Neural progenitor cell (in vitro differentiated cells): ENCODE results near the gene HKDC1.

Experiments used
- EZH2 ChIP-seq: fragments of 200-600 bp; sonication (generic); IDR thresholded peaks from 2 replicates; pipeline ENCODE4 v1.6.1; 2017; ENCODE audit warnings: antibody characterized with exemption, mild to moderate bottlenecking, moderate library complexity
- EZH2phosphoT487 ChIP-seq: fragments of 200-600 bp; sonication (generic); IDR thresholded peaks from 2 replicates; pipeline ENCODE4 v1.6.1; 2017; ENCODE audit warnings: antibody characterized with exemption
- TF ChIP-seq, protein P1 (sequence below): fragments of 200-600 bp; sonication (generic); IDR thresholded peaks from 2 replicates; pipeline ENCODE4 v1.5.1; 2017; ENCODE audit warnings: antibody characterized with exemption, mild to moderate bottlenecking

DNA sequence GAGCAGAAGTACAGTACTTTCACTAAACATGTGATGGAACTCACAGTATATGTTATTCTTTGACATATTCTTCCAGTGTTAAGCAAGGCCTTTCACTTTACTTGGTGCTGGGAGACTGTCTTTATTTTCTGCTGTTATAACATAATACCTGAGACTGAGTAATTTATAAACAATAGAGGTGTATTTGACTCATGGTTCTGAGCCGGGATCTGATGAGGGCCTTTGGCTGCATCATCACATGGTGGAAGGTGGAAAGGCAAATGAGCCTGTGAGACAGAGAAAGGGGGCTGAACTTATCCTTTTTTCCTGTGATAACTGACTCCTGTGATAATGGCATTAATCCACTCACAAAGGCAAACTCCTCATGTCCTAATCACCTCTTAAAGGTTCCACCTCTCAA, 38.7 kb upstream of the HKDC1 start:
- TF ChIP-seq, protein P1, sequence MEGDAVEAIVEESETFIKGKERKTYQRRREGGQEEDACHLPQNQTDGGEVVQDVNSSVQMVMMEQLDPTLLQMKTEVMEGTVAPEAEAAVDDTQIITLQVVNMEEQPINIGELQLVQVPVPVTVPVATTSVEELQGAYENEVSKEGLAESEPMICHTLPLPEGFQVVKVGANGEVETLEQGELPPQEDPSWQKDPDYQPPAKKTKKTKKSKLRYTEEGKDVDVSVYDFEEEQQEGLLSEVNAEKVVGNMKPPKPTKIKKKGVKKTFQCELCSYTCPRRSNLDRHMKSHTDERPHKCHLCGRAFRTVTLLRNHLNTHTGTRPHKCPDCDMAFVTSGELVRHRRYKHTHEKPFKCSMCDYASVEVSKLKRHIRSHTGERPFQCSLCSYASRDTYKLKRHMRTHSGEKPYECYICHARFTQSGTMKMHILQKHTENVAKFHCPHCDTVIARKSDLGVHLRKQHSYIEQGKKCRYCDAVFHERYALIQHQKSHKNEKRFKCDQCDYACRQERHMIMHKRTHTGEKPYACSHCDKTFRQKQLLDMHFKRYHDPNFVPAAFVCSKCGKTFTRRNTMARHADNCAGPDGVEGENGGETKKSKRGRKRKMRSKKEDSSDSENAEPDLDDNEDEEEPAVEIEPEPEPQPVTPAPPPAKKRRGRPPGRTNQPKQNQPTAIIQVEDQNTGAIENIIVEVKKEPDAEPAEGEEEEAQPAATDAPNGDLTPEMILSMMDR: no peak
- TF ChIP-seq EZH2 (no peak), EZH2phosphoT487 (no peak)
